Ectodermal cell (in vitro differentiated cells): ENCODE data around the gene LRRC32.

Experiments used
- H3K27ac ChIP-seq: 2 replicates; pipeline ENCODE4 v1.7.0; 2013; ENCODE audit warnings: mild to moderate bottlenecking, low read depth, low read length; ENCODE audit not compliant: insufficient read depth, poor library complexity, severe bottlenecking
- H3K27me3 ChIP-seq: 2 replicates; pipeline ENCODE4 v1.7.0; 2013; ENCODE audit warnings: mild to moderate bottlenecking, low read length; ENCODE audit not compliant: insufficient read depth, control insufficient read depth, poor library complexity, severe bottlenecking
- H3K36me3 ChIP-seq: one replicate; pipeline ENCODE4 v1.7.0; 2013; ENCODE audit warnings: low read length; ENCODE audit not compliant: control insufficient read depth, insufficient read depth
- H3K4me1 ChIP-seq: one replicate; pipeline ENCODE4 v1.7.0; 2013; ENCODE audit warnings: low read length; ENCODE audit not compliant: control insufficient read depth, insufficient read depth
- H3K4me3 ChIP-seq: 2 replicates; pipeline ENCODE4 v1.7.0; 2013; ENCODE audit warnings: low read depth, low read length, control low read depth; ENCODE audit not compliant: insufficient read depth
- H3K9me3 ChIP-seq: 2 replicates; pipeline ENCODE4 v1.7.0; 2013; ENCODE audit warnings: mild to moderate bottlenecking, low read length, moderate library complexity; ENCODE audit not compliant: control insufficient read depth
- WGBS, 2 experiments: methylation state at CpG; one replicate each; pipeline ENCODE4 v1.1.7; 2013; ENCODE audit warnings: missing lambda C conversion rate in 2 of 2; 5-methylcytosine and 5-hydroxymethylcytosine counted together

LRRC32 gene

DNA sequence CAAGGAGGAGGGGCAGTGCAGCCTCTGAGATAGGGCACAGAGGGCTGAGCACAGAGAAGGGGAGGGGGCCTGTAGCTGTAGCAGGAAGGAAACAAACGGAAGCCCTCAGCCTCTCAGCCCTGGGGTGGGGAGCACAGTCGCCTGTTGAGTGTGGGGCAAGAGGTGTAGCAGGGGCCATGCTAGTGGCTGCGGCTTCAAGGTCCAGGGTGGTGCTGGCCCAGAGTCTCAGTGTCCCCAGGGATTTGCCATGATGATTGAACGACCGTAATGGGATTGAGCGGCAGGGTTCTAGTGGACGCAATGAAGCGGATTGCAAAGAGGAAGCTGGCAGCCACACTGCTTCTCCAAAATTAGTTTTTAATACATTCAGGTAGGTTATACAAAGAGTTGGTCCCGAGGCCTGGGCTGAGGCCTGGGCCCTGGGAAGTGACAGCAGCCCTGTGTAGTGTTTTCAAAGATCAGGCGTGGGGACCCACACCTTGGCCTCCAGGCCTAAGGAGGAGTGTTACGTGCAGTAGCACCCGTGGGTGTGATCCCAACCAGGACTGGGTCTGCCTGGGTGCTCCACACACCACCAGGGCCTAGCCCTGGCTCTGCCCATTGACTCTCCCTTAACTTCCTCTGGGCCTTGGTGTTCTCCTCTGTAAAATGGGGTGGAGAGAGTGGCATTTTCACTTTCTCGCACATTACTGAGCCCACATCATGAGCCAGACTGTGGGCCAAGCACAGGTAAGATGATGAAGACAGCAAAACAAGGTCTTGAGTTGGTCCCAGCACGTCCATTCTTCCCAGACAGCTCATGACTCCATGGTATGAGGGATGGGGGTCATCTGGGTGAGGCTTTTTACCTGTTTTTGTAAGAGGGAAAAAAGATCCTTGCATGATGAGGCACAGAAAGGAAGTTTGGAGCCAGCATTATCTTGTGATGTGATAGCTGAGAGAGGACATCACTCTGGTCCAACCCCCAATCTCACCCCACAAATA is 13.1 kb downstream of the LRRC32 start:
- 87 to 89% methylated on average over 14 of the region's 14 CpGs for WGBS, 2 experiments
- Histone ChIP-seq H3K9me3 (no peaks in the 10 kb centered on the region), H3K4me3 (no peak overlapping the region), H3K4me1 (peaks cover 4% of the 10 kb centered on the region), H3K27ac (no peak overlapping the region), H3K27me3 (no peaks in the 10 kb centered on the region), H3K36me3 (no peaks in the 10 kb centered on the region)

DNA sequence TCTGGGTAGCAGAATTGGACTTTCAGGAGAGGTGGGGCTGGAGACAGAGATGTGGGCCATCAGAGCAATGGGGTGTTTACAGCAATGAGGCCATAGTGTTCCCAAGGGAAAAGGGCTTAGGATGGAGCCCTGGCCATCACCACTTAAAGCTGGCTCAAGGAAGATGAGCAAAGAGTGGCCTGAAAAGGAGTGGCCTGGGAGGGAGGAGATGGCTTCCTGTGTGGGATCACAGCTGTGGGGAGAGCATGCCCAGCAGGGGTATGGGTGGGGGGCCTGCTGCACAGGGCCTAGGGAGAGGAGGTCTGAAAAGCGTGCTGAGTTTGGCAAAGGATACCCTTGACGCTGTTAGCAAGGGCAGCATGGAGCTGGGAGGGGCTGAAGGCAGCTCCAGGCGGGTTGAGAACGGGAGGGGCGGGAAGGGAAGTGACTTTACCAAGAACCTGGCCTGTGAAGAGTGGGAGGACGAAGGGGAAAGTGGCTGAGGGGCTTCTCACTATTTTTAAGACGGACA is 13.9 kb downstream of the LRRC32 start:
- WGBS, 2 experiments = 65 to 67% methylated on average over 7 of the region's 7 CpGs
- no peaks in the 10 kb centered on the region for H3K9me3 ChIP-seq
- H3K27ac ChIP-seq = no peak overlapping the region
- H3K36me3 ChIP-seq = no peaks in the 10 kb centered on the region
- H3K4me1 ChIP-seq = peaks cover 4% of the 10 kb centered on the region
- H3K4me3 ChIP-seq = no peak overlapping the region
- no peaks in the 10 kb centered on the region for H3K27me3 ChIP-seq

DNA sequence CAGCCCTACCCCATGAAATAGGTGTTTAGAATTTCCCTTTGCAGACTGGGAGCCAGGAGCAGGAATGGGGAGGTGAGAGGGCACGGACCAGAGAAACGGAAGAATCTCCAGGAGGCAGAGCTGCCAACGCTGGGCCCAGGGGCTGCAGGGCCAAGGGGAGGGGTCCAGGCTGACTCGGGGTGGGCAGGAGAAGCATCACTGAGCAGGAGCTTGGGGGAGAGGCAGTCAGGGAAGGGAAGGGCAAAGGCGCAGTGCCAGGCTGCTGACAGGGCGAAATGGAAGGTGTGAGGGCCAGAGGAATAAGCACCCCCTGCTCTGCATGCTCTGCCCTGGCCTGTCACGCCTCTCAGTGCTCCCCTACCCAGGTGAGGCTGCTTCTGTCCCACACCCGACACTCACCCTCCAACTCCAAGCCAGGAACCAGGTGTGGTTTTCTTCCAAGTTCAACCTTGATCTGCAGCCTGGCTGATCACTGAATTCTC is 14.5 kb downstream of the LRRC32 start:
- H3K27ac ChIP-seq = no peak overlapping the region
- 85 to 86% methylated on average over 8 of the region's 8 CpGs for WGBS, 2 experiments
- no peaks in the 10 kb centered on the region for H3K9me3 ChIP-seq
- no peaks in the 10 kb centered on the region for H3K36me3 ChIP-seq
- H3K27me3 ChIP-seq = no peaks in the 10 kb centered on the region
- H3K4me1 ChIP-seq = peaks cover 4% of the 10 kb centered on the region
- H3K4me3 ChIP-seq = no peak overlapping the region

DNA sequence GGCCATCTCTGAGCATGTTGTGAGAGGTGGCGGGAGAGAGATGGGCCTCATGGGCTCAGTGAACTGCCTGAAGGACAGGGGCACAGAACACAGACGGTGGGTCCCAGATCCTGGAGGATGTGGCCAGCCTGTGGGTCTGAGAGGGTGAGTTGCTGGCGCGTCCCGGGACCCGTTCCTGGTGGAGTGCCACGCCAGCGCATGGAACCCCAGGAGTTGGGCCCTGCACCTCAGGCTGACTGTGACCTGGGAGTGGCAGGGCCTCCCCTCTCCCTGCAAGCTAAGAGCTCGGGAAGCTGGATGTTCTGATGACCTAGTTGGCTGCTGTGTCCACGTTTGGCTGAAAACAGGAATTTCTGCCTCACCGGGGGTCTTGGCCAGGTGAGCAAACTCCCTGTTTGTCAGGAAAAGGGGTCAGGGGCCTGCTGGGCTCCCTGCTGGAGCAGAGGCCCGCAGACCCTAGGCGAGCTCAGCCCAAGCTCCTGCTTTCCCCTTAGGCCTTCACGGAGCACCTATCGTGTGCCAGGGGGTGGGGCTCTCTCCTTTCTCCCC is 15.0 kb downstream of the LRRC32 start:
- 87 to 88% methylated on average over 15 of the region's 15 CpGs for WGBS, 2 experiments

DNA sequence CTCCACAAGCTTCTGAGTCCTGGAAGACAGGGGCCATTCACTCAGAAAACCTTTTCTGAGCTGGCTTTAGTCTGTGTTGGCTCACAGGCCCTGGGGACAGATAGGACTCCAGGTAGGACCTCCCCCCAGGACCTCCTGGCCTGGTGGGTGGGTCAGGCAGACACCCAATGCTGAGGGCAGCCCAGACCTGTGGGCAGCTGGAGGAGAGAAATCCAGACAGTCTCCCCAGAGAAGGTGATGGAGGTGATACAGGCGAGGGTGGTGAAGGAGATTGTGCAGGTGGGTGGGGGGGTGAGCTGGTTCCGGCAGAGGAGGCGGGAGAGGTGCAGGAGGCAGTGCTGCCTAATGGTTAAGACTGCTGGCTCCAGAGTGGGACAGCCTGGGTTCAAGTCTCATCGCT is 15.6 kb downstream of the LRRC32 start:
- H3K4me1 ChIP-seq = peaks cover 4% of the 10 kb centered on the region
- H3K36me3 ChIP-seq = no peaks in the 10 kb centered on the region
- H3K4me3 ChIP-seq = no peak overlapping the region
- H3K9me3 ChIP-seq = no peaks in the 10 kb centered on the region
- H3K27me3 ChIP-seq = no peaks in the 10 kb centered on the region
- no peak overlapping the region for H3K27ac ChIP-seq
- 94 to 97% methylated on average over 4 of the region's 4 CpGs for WGBS, 2 experiments

More for the DNA sequence above, 15.0 kb downstream of the LRRC32 start:
- Histone ChIP-seq H3K9me3 (no peaks in the 10 kb centered on the region), H3K27me3 (no peaks in the 10 kb centered on the region), H3K4me1 (peaks cover 4% of the 10 kb centered on the region), H3K27ac (no peak overlapping the region), H3K4me3 (no peak overlapping the region), H3K36me3 (no peaks in the 10 kb centered on the region)

DNA sequence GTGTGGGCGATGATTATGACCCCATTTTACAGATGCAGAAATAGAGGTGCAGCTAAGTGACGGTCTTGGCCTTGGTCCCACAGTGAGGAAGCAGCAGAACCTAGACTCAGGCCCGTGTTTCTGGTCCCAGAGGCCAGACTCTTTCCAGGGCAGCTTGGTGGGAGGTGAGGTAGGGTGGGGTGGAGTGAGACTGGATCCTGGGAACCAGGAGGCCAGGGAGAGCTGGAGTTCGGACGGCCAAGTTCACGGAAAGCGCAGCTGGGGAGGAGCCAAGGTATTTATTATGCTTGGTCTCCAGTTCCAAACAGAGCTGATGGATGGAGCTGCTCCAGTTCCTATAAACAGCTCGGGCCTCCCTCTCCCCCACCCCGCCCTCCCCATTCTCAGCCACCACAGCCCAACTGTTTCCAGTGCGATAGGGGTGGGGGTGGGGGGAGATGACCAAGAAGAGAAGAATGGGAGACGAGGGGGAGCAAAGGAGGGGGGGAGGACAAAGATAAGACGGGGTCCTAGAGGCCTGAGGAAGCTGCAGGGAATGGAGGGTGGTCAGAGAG is 16.2 kb downstream of the LRRC32 start:
- 74 to 79% methylated on average over 10 to 11 of the region's 12 CpGs for WGBS, 2 experiments
- Histone ChIP-seq H3K36me3 (no peaks in the 10 kb centered on the region), H3K27ac (no peak overlapping the region), H3K27me3 (no peaks in the 10 kb centered on the region), H3K4me3 (no peak overlapping the region), H3K9me3 (no peaks in the 10 kb centered on the region), H3K4me1 (peaks cover 4% of the 10 kb centered on the region)

DNA sequence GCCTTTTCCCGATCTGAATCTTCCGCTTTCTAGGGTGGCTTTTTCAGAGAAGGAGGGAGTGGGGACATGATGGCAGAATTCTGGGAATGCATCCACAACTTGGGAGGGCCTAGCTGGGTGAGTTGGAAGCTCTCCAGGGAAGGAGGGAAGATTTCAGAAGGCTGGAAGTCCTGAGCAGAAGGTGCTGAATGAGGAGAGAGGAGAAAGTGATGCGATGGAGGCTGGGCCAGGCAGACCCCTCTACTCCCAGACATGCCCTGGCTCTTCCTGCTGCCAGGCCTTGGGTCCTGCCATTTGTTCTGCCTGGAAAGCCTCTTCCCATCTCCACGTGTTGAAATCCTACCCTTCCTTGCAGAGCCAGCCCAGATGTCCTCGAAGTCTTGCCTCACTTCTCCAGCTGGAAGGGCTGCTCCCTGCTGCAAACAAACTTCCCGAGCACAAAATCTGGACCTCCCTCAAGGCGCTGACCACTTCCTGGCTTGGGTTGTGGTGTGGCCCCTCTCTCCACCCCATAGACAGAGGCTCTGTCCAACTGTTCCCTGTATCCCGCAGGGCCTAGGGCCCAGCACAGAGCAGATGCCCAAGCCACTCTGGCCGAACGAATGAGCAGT is 16.8 kb downstream of the LRRC32 start:
- no peak overlapping the region for H3K4me3 ChIP-seq
- H3K27ac ChIP-seq = no peak overlapping the region
- no peaks in the 10 kb centered on the region for H3K36me3 ChIP-seq
- no peaks in the 10 kb centered on the region for H3K9me3 ChIP-seq
- H3K4me1 ChIP-seq = peaks cover 4% of the 10 kb centered on the region
- H3K27me3 ChIP-seq = no peaks in the 10 kb centered on the region
- 91 to 93% methylated on average over 10 of the region's 10 CpGs for WGBS, 2 experiments

DNA sequence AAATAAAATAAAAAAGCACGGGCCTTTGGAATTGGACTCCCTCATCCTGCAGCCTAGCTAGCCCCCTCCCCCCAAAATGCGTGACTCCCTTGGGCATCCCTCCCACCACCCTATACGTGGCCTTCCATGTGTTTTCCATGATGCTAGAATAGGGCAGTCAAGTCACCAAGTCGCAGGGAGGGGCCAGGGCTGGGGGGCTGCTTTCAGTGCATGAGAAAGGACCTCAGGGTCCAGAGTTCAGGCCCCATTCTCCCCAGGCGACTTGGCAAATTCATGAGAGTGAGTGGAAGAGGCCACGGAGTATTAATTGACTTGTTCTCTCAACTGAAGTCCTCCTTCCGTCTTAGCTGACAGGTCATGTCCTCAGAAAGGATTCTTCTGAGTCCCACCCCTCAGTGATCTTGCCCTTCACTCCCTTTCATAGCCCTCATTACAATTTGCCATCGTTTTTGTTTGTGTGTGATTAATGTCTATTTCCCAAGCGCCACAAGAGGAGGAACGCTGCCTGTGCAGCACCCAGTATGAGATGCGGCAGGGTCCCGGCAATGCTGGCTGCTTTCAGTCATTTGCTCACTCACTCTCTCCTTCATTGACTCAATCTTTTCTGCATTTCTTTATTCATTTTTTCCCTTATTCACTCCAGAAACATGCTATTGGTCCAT is 17.4 kb downstream of the LRRC32 start:
- 91 to 93% methylated on average over 12 of the region's 12 CpGs for WGBS, 2 experiments
- H3K27ac ChIP-seq = no peak overlapping the region
- no peaks in the 10 kb centered on the region for H3K36me3 ChIP-seq
- no peaks in the 10 kb centered on the region for H3K9me3 ChIP-seq
- peaks cover 4% of the 10 kb centered on the region for H3K4me1 ChIP-seq
- no peak overlapping the region for H3K4me3 ChIP-seq
- H3K27me3 ChIP-seq = no peaks in the 10 kb centered on the region

DNA sequence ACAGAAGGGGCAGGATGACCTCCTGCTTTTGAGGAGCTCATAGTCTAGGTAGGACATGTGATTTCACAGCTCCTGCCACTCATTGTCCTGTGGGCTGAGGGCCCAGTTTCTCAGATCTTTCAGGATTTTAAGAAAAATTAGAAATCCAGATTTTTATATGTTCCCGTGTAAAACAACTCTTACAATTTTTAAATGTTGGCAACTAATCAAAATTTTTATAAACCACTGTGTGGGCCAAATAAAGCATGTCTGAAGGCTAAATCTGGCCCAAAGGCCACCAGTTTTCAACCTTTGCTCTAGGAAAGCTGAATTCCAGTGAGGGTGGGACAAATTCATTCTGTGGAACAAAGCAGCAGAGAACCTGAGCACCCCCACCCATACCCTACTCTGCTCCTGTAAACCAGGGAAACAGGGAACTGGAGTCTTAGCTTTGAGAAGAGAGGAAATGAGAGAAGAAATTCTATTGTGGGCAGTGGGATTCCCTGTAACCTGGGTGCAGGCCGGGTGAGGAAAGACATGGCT is 20.6 kb downstream of the LRRC32 start:
- Histone ChIP-seq H3K4me3 (no peak overlapping the region), H3K36me3 (no peaks in the 10 kb centered on the region), H3K27me3 (no peaks in the 10 kb centered on the region), H3K4me1 (no peaks in the 10 kb centered on the region), H3K9me3 (no peaks in the 10 kb centered on the region), H3K27ac (no peak overlapping the region)
- WGBS, 2 experiments = 93 to 100% methylated on average over 2 of the region's 2 CpGs
